Gastroesophageal sphincter (tissue), 4 donors: ENCODE data around the gene PLXNA3. TPM values are rescaled to one million over a fixed set of nuclear protein-coding genes. Genes with fewer than 3 reads are reported as not detected.

Experiments used
- ATAC-seq: fragments of 150-250 bp; one replicate; pipeline ENCODE4 v1.9.1; 2016; ENCODE audit warnings: mild to moderate bottlenecking, moderate library complexity
- H3K27ac ChIP-seq, 4 donors: fragments of 200-600 bp; sonication (generic) in 3 of 4; 1 replicate in 3 of 4; 2 replicates in 1 of 4; pipeline ENCODE4 v1.5.1; 2016 to 2019
- H3K27me3 ChIP-seq: fragments of 200-600 bp; sonication (generic); one replicate; pipeline ENCODE4 v1.5.1; 2019
- H3K36me3 ChIP-seq, 2 donors: fragments of 200-600 bp; sonication (generic); one replicate each; pipeline ENCODE4 v1.5.1; 2019; ENCODE audit warnings: control low read depth in 1 of 2
- H3K4me1 ChIP-seq, 3 donors: fragments of 200-600 bp; sonication (generic); 1 replicate in 2 of 3; 2 replicates in 1 of 3; pipeline ENCODE4 v1.5.1; 2016 to 2019; ENCODE audit warnings: control low read depth in 2 of 3
- H3K4me3 ChIP-seq, 2 donors: fragments of 200-600 bp; sonication (generic); one replicate each; pipeline ENCODE4 v1.5.1; 2019; ENCODE audit warnings: mild to moderate bottlenecking in 1 of 2, moderate library complexity in 1 of 2
- H3K9me3 ChIP-seq, 3 donors: fragments of 200-600 bp; sonication (generic); one replicate each; pipeline ENCODE4 v1.5.1; 2017 to 2019; ENCODE audit warnings: control low read depth in 2 of 3
- CTCF ChIP-seq, 4 experiments: fragments of 200-600 bp in 2 of 4; fragments of 450-650 bp in 2 of 4; sonication (generic) in 1 of 4; IDR thresholded peaks; one replicate each; pipeline ENCODE4 v1.5.1; 2017 to 2019; ENCODE audit warnings: antibody characterized with exemption in 4 of 4, mild to moderate bottlenecking in 2 of 4, moderate library complexity in 2 of 4
- EP300 ChIP-seq: sonication (generic); formaldehyde crosslinking; IDR thresholded peaks from one replicate; pipeline ENCODE4 v1.6.1; 2017; ENCODE audit warnings: antibody characterized with exemption, mild to moderate bottlenecking
- POLR2A ChIP-seq, 2 donors: fragments of 450-650 bp; IDR thresholded peaks; one replicate each; pipeline ENCODE4 v1.6.1; 2017; ENCODE audit warnings: antibody characterized with exemption in 2 of 2, mild to moderate bottlenecking in 2 of 2, moderate library complexity in 1 of 2
- POLR2AphosphoS5 ChIP-seq: sonication (generic); formaldehyde crosslinking; IDR thresholded peaks from one replicate; pipeline ENCODE4 v1.6.1; 2017; ENCODE audit warnings: antibody characterized with exemption
- WGBS, 2 donors: methylation state at CpG; one replicate each; pipeline ENCODE4 v1.1.5; 2018; ENCODE audit warnings: low coverage in 1 of 2; 5-methylcytosine and 5-hydroxymethylcytosine counted together
- total RNA-seq, 4 donors: library from RNA; depleted of rRNA; stranded (reverse); fragments of >200 nt; gene quantifications; one replicate each; pipeline ENCODE4 v1.1.0, GENCODE V29; 2016

Gene PLXNA3
- total RNA-seq, 4 donors from 2014 or later = 1.5 to 13.9 (median 8.2) TPM

DNA sequence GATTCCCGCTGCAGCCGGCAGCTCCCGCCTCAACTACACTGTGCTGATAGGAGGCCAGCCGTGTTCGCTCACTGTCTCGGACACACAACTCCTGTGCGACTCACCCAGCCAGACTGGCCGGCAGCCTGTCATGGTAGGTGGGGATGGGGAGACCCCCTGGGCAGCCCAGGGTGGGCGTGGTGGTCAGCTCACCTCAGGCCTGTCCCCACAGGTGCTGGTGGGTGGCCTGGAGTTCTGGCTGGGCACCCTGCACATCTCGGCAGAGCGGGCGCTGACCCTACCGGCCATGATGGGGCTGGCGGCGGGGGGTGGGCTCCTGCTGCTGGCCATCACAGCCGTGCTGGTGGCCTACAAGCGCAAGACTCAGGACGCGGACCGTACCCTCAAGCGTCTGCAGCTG, 9.5 kb downstream of the PLXNA3 start:
- no peaks in the 10 kb centered on the region for H3K9me3 ChIP-seq
- no peak overlapping the region for H3K27ac ChIP-seq
- no peak for TF ChIP-seq CTCF (IDR thresholded peaks at IDR 0.05)
- no peak for TF ChIP-seq EP300
- TF ChIP-seq POLR2AphosphoS5 = no peak
- TF ChIP-seq POLR2A (IDR thresholded peaks at IDR 0.05) = no peak
- no peak overlapping the region for H3K4me3 ChIP-seq
- no CpG with 5 or more reads among the region's 21 CpGs for WGBS, 2 donors
- H3K27me3 ChIP-seq = no peaks in the 10 kb centered on the region
- ATAC-seq = no peak
- H3K36me3 ChIP-seq = peaks cover 0 to 97% of the 10 kb centered on the region in 2 donors
- H3K4me1 ChIP-seq = no peaks in the 10 kb centered on the region

DNA sequence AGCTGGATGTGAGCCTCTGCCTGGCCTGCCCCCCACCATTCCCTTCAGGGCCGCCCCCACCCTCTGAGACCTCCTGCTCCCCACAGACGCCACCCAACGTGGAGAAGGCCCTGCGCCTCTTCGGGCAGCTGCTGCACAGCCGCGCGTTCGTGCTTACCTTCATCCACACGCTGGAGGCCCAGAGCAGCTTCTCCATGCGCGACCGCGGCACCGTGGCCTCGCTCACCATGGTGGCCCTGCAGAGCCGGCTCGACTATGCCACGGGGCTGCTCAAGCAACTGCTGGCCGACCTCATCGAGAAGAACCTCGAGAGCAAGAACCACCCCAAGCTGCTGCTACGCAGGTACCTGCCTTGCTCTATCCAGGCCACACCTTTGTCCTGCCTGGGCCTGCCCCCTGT, 10.1 kb downstream of the PLXNA3 start:
- ATAC-seq = no peak
- WGBS, 2 donors = 97% methylated on average over 12 of the region's 23 CpGs; no CpG with 5 or more reads in 1 of the 2 donors
- H3K36me3 ChIP-seq = peaks cover 0 to 100% of the 10 kb centered on the region in 2 donors
- H3K4me3 ChIP-seq = no peak overlapping the region
- TF ChIP-seq POLR2AphosphoS5 (no peak), EP300 (no peak), CTCF (IDR thresholded peaks at IDR 0.05) (no peak), POLR2A (IDR thresholded peaks at IDR 0.05) (no peak)
- H3K27ac ChIP-seq = no peak overlapping the region
- no peaks in the 10 kb centered on the region for H3K27me3 ChIP-seq
- H3K4me1 ChIP-seq = no peaks in the 10 kb centered on the region
- no peaks in the 10 kb centered on the region for H3K9me3 ChIP-seq

GRCh38 chrX:154469114-154469513, 11.0 kb downstream of the PLXNA3 start:
- Histone ChIP-seq H3K9me3 (no peaks in the 10 kb centered on the region), H3K27ac (no peak overlapping the region), H3K4me3 (no peak overlapping the region), H3K27me3 (no peaks in the 10 kb centered on the region), H3K36me3 (peaks cover 0 to 93% of the 10 kb centered on the region in 2 donors), H3K4me1 (no peaks in the 10 kb centered on the region)
- TF ChIP-seq POLR2A (IDR thresholded peaks at IDR 0.05) = no peak
- TF ChIP-seq POLR2AphosphoS5 = no peak
- no peak for TF ChIP-seq EP300
- no peak for TF ChIP-seq CTCF (IDR thresholded peaks at IDR 0.05)
- WGBS, 2 donors = 40% methylated on average over 1 of the region's 9 CpGs; no CpG with 5 or more reads in 1 of the 2 donors
- ATAC-seq = no peak

DNA sequence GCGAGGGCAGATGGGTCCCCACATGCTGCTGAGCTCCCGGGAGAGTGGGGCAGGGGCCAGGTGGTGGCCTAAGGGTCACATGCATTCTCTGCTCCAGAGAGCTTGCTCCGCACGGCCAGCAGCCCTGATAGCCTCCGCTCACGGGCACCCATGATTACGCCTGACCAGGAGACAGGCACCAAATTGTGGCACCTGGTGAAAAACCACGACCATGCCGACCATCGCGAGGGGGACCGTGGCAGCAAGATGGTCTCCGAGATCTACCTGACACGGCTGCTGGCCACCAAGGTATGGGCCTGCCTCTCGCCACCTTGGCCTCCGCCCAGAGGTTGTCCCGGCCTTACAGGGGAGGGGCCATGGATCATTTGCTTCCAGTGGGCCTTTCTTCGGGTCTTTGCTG, 11.8 kb downstream of the PLXNA3 start:
- no peak for TF ChIP-seq POLR2A (IDR thresholded peaks at IDR 0.05)
- TF ChIP-seq CTCF (IDR thresholded peaks at IDR 0.05) = no peak
- TF ChIP-seq POLR2AphosphoS5 = no peak
- no peak for TF ChIP-seq EP300
- no peak for ATAC-seq
- no peak overlapping the region for H3K4me3 ChIP-seq
- H3K36me3 ChIP-seq = peaks cover 0 to 85% of the 10 kb centered on the region in 2 donors
- no peaks in the 10 kb centered on the region for H3K9me3 ChIP-seq
- 100% methylated on average over 2 of the region's 18 CpGs; no CpG with 5 or more reads in 1 of the 2 donors for WGBS, 2 donors
- no peaks in the 10 kb centered on the region for H3K4me1 ChIP-seq
- no peaks in the 10 kb centered on the region for H3K27me3 ChIP-seq
- H3K27ac ChIP-seq = no peak overlapping the region

GRCh38 chrX:154470434-154470833, 12.4 kb downstream of the PLXNA3 start:
- no peak for TF ChIP-seq POLR2A (IDR thresholded peaks at IDR 0.05)
- no peak for TF ChIP-seq POLR2AphosphoS5
- no peak for TF ChIP-seq EP300
- TF ChIP-seq CTCF (IDR thresholded peaks at IDR 0.05) = no peak
- no CpG with 5 or more reads among the region's 14 CpGs for WGBS, 2 donors
- H3K36me3 ChIP-seq = peaks cover 0 to 79% of the 10 kb centered on the region in 2 donors

More at GRCh38 chrX:154470434-154470833, 12.4 kb downstream of the PLXNA3 start:
- Histone ChIP-seq H3K4me3 (no peak overlapping the region), H3K9me3 (no peaks in the 10 kb centered on the region), H3K27me3 (no peaks in the 10 kb centered on the region), H3K4me1 (no peaks in the 10 kb centered on the region), H3K27ac (no peak overlapping the region)
- no peak for ATAC-seq
